ENCODE data around the gene CHRNB4. TPM values are rescaled to one million over a fixed set of nuclear protein-coding genes. Genes with fewer than 3 reads are reported as not detected.
"Not testable (repeated sequence)": the region's sequence is repeated elsewhere in the genome, so short reads cannot be mapped to it uniquely, and the experiment has no call there.

The CHRNB4 gene, protein sequence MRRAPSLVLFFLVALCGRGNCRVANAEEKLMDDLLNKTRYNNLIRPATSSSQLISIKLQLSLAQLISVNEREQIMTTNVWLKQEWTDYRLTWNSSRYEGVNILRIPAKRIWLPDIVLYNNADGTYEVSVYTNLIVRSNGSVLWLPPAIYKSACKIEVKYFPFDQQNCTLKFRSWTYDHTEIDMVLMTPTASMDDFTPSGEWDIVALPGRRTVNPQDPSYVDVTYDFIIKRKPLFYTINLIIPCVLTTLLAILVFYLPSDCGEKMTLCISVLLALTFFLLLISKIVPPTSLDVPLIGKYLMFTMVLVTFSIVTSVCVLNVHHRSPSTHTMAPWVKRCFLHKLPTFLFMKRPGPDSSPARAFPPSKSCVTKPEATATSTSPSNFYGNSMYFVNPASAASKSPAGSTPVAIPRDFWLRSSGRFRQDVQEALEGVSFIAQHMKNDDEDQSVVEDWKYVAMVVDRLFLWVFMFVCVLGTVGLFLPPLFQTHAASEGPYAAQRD
- total RNA-seq: not detected in 2 replicates
- polyA plus RNA-seq (2012): not detected

DNA sequence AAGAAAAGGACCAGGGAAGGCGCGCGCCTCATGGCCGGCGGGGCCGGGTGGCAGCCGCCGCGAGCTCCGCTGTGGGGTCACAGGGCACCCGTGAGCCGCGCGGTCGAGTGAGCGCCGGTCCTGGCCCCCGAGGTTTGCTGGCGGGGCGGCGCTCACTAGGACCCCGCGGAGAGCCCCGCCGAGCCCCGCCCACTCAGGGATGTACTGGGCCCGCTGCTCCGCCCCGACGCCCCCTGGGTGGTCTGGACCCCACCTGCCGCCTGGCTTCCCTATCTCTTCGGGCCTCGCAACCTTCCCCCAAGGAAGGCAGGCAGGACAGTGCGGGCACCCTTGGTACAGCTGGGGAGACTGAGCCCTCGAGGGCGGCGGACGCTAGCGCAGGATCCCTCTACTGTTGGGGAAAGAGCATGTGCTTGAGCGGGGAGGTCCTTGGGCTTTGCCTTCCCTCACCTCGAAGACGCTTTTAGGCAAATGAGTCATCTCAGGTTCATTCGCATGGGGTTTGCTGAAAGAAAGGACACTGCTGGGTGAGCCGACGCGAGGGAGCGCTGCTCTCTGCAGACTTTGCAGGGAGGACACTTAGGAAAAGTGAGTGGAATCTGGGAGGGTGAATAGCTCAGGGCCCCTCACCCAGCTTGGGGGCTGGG lies at the start of gene CHRNB4:
CHRNB4 (minus strand) TSS at position 109 of the 647 bp plus-strand sequence; CDS start at position 32, 77 bp downstream.
- DNase-seq (ENCODE audit: low read depth): no peak

DNA sequence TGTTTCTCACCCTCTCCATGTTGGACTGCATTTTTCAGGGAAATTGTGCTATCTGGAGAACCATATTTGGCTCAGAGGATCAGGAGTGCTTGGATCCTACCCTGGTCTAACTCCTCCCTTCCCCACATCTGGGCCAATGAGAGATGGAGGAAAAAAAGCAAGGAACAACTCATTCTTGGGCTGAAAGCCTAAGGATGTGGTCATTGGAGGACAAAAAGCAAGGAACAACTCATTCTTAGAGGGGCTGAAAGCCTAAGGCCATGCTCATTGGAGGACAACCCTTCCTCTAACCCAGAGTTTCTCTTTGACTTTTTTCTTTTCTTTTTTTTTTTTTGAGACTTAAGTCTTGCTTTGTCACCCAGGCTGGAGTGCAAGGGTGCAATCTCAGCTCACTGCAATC lies 48.6 kb upstream of the CHRNB4 start:
- no peak for DNase-seq (ENCODE audit: low read depth)

DNA sequence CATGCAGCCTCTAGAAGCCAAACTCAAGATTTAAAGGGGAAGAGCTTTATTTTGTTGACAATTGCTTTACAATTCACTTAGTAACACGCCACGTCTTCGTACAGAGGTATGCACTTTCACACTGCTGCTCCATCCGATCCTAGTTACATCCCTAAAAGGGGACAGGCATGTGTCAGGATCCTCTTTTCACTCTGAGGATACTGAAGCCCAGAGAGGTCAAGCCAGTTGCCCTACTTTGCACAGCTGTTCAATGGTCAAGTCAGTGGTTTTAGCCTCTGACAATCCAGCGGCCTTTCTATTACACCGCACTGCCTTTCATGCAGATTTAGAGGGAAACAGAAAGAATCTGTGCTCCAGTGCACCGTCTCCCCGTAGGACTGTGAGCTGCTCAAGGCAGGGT lies 44.9 kb upstream of the CHRNB4 start:
- no peak for DNase-seq (ENCODE audit: low read depth)

DNA sequence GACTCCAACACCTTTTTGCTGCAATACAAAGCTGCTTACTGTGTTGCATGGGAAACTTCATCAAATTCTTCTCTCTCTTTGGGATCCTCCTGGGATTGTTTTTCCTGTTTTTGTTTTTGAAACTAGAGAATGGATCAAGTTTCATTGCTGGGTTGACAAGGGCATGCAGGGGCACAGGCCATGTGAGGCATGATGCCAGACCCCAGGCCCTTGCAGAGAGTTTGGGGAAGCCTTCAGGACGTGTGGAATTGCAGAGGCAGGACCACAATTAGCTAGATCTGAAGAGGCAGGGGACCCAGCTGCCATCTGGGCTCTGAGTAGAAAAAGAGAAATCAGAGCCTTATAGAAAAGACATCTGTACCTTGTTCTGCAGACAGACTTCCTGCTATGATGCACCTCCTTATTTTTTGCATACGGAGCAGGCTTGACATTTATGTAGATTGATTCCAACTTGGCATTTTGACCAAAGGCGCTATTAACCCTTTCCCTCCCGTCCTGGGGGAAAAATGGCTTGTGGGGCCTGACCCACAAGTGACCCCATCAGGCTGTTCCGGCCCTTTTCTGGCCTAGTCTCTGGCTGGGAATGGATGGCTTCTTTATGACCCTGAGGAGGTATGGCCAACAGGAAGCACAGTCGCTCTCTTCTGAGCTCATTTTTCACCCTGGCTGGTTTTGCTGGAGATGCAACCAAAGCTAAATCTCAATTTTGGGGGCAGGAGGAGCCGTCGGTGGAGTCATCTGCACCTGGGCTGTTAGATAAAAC lies 44.3 kb upstream of the CHRNB4 start:
- peak; percentile 37 for DNase-seq (ENCODE audit: low read depth)

DNA sequence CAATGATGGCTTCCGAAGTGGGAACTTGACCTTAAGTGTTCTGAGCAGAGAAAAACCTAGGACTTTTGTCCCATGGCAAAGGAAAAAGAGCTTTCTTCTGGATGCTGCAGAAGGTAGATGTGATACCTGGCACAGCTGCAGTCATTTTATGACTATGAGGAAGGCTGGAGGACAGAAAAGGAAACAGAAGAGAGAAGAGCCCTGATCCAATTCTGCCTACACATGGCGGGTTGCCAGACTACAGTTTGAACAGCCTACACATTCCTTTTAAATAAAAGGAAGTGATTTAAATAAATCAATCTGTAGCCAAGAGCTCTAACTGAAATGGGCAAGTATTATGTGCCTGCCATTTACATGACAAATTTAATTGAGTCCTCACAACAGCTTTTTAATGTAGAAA lies 43.6 kb upstream of the CHRNB4 start:
- no peak for DNase-seq (ENCODE audit: low read depth)

DNA sequence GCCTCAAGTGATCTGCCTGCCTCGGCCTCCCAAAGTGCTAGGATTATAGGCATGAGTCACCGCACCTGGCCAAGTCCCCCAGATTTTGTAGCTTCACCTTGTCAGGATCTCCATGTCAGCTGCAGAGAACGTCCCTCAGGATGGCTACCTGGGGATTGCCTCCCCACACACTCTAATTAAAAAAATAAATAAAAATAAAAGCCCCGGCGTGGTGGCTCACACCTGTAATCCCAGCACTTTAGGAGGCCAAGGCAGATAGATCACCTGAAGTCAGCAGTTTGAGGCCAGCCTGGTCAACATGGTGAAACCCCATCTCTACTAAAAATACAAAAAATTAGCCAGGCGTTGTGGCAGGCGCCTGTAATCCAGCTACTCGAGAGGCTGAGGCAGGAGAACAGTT lies 42.6 kb upstream of the CHRNB4 start:
- DNase-seq (ENCODE audit: low read depth): not testable (repeated sequence)

DNA sequence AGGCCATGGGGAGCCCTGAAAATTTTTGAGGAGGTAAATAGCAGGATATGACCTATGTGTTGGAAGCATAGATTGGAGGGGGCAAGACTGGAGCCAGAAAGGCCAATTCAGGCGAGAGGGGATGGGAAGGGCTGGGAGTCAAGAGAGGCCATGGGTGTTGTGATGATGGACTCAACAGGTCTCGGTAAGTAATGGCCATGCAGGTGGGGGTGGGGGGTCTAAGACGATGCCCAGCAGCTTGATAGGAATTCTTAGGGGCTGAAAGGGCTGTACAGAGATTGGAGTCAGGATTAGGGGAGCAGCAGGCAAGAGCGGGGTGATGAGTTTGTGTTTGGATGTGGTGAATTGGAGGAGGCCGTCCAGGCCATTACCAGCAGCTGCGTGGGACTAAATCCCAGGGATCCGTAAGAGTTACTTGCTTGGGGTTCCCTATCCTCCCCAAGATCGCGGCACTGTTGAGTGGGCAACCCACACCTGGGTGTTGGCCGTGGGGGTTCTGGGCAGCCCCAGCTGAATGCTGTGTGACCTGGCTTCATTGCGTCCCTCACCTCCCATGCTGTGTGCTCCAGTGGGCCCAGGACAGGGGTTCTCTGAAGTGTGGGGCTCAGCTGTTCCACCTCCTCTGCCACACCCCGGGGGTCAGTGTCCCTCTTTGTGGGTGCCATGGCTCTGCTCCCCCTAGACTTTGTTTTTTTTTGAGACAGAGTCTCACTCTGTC lies 41.8 kb upstream of the CHRNB4 start:
- no peak for DNase-seq (ENCODE audit: low read depth)

DNA sequence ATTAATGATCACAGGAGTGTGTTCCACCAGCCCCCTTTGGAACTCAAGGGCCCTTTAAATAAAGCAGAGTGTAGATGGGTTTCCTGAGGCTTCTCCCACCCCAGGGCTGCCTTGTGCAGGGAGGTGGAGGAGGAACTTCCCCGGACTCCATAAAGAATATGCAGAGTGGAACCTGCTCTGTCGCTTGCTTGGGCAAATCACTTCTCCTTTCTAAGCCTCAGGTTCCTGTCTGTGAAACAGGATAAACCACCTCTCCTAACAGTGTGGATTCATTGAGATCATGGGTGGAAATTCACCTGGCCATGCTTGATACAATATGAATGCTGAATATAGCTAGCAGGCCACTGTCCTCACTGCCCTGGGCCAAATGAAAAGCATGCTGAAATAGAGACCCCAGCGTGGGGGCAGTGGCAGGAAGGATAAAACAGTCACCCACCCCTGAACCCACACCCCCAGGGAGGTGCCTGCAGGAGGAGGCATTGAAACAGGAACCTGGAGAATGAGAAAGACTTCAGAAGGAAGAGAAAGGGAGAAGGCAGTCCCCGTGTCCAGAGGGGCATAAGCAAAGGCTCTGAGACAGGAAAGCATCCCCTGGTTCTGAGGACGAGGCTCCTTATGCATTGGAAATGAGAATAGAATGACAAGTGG lies 41.1 kb upstream of the CHRNB4 start:
- no peak for DNase-seq (ENCODE audit: low read depth)

DNA sequence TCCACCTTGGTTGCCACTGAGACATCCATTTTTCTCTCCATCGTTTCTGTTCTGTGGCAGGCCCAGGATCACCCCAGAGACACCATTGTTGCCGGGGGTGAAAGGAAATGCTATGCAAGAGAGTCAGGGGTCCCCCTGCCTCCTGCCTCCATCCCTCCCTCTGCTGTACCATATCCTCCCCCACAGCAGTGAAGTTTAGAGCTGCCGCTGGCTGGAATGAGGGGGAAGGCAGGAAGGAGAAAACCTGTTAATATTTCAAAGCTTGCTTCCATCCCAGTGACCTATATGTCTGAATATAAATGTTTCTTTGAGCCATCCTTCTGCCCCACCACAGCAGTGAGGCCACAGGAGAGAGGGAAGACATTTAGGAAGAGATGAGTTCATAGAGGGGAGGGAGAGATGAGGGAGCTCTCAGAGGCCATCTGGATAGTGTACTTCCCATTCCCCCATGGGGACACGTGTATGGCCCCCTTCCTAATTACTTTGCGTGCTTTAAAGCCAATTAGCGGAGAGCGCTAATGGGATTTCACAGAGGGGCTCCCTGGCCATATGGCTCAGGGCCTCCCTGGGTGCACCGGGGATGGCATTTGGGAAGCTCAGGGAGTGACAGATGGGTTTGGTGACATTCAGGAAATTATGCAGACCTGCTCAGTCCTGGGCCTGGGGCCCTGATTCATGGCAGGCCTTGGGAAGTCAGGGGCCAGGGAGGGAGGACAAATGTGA lies 40.4 kb upstream of the CHRNB4 start:
- DNase-seq (ENCODE audit: low read depth): no peak

DNA sequence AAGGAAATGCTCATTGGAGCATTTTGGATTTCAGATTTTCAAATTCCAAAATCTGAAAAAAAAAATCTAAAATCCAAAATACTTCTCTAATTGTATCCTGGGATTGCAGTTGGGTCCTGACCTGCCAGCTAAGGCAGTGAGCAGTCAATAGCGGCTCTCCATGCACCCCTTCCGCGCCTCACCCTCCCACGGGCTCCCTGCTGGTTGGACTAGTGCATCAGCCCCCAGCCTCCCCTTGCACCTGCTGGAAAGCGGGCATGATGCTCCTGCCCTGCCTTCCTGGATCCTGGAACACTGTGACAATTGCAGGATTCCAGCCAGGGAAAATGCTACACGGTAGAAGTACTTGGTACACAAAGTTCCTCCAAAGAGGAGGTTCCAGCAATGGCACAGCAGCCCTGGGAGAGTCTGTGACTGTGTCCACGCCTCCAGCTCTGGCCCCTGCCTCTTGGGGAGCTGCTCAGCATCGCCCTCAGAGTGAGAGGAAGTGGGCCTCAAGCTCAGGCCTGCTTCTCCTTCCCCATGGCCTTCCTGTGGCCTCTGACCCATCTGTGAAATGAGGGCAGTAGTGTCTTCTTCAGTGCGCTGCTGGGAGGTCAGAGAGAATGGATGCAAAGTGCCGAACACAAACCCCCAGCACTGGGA lies 39.5 kb upstream of the CHRNB4 start:
- DNase-seq (ENCODE audit: low read depth): no peak

DNA sequence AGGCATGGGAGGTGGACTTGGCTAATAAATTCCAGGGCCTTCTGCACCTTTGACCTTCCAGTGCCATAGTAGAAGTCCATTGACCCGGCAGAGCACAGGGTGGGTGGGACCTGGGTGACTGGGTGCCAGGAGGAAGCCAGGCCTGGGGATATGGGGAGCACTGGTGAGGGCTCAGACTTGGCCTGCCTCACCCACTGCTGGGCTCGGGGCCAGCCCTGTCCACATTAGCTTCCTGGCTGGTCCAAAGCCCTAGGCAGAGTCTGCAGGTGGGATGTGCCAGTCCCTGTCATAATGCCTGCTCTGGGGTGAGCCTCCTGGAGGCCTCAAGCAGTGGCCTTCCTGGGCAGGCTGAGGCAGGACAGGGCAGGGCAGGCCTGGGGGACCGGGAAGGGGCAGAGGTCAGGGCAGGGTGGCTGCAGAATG lies 38.1 kb upstream of the CHRNB4 start:
- DNase-seq (ENCODE audit: low read depth): no peak

DNA sequence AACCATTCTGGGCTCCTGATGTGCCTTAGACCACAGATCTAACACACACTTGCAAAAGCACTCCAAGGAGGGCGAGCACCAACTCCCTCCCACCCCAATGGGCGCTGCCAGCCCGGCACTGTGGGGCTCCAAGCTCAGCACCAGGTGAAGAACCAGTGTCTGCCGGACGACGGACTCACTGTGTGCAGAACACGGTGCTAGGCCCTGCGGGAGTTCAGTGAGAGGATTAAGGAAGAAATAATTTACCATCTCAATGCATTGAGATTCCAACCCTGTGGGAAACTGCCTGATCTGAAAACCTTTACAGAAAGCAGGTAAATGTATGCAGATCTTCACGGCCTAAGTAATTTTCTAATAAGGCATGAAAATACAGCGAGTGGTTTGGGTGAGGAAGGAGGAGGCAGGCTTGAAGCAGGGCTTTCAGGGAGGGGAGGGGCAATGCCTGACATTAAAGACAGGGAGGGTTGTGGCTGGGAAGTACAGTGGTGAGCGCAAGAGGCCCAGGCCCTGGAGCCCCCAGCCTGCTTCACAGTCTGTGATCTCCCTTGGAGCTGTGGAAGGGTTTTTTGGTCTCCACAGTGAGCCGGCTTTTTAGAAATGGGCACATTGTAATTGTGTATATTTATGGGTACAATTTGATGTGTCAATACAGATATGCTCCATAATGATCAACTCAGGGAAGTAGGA lies 35.6 kb upstream of the CHRNB4 start:
- DNase-seq (ENCODE audit: low read depth): no peak

DNA sequence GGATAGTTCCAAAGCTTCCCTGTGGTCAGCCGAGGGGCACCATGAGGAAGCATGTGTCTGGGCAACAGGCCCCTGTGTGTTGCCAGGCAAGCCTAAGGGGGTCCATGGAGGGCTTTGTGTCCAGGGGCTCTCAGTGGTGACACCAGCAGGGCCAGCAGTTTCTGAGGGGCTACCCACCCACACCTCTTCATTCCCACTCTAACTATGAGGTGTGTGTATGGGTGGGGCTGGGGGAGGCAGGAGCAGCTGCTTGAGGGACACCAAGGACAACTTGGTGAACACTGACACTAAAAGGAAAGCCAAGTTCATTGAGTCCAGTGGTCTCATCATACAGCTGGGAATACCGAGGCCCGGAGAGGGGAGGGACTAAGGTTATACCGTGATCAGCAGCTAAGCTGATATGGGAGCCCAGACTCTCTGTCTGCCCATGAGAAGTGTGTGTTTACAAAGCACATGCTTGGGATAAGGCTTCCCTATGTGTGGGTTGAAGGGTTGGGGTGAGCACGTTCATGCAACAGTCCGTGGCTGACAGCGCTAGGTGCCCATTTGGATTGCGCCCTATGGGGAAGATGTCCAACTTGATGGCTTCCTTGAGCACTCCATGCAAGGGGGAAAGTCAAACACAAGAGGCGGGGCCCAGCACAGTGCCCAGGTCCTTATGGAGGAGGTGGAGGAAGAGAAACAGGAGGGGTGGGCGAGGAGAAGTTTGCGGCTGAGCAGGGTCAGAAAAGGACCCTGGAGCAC lies 34.8 kb upstream of the CHRNB4 start:
- no peak for DNase-seq (ENCODE audit: low read depth)

DNA sequence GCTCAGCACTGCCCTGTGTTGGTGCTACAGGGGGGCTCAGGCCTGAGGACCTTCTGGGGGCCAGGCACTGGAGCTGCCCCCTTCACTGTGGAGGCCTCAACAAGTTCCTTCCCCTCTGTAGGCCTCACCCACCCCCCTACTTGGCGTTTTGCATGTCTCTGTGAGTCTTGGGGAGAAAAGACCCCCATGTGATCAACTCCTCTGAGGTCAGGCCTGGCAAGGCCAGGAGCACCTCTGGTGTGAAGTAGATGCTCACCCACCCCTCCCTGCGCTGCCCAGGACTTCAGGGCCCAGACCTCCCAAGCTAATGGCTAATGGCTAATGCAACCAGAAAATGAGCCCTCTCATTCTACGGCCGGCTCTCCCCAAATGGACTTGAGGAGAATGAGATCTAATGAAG lies 34.2 kb upstream of the CHRNB4 start:
- no peak for DNase-seq (ENCODE audit: low read depth)

DNA sequence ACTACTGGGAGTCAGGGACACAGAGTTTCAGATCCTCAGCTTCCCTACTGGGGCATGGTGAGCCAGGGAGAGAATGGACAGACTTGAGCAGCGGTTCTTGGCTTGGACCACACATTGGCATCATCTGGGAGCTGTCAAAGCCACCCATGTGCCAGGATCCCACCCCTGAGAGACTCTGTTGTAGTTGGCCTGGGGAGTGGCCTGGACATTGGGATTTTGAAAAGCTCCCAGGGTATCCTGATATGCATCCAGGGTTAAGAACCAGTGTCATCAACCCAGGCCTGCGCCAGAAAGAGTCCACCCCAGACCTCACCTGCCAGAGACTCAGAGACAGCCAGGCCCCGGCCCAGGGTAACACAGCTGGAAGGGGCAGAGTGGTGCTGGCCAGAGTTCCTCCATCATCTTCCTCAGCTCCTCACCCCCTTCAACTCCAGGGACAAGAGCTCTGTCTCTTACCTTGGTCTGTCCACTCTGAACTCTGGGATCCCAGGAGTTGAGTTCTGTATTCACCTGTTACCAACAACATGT lies 33.0 kb upstream of the CHRNB4 start:
- no peak for DNase-seq (ENCODE audit: low read depth)

DNA sequence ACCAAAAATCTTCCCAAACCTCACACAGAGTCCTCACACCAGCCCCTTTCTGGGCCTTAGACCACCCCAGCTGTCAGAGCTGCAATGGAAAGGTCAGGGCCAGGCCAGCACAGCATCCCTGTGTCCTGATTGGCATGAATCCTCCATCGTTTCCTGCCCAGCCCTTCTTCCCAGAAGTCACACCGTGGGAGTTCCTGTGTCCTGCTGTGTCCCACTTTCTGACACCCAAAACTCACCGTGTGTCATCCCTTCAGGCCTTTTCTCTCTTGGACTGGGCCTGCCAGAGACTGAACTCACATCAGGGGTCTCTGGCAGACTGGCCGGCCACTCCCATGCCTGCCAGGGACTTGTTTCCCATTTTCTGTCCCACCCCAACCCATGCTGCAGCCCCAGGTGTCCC lies 32.5 kb upstream of the CHRNB4 start:
- DNase-seq (ENCODE audit: low read depth): no peak

DNA sequence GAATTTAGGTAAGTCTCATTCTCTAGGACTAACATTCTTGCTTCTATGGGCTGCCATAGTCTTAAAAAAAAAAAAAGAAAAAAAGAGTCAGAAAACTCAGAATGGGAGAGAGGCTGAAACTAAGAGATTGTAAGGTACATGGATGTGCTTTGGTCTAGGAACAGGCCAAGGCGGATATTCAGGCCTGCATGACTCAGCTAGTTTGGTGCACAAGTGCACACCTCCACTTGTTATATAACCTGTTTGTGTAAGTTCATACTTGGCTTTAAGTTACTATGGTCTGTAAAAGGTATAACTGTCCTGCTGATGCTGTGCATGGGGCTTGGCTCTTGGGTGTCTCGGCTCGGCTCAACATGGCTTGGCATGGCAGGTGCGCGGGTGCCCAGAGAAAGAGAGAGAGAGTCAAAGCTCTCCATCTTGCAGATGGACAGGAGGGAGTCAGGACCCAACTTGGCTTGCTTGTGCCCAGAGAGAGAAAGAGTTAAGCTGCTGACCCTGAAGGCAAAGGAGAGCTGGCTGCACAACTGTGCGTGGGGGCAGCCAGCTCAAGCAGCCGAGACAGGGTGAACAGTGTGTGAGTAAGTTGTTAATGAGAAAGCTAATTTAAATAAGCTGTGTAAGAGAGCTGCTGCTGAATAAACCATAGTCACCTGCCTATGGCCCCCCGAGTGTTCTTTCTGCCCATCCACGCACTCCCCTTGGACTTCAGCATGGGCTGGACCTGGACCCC lies 31.4 kb upstream of the CHRNB4 start:
- DNase-seq (ENCODE audit: low read depth): no peak
